Right lobe of liver (tissue), 4 donors: Measurements from ENCODE around the gene COL27A1.

Experiments used
- CTCF ChIP-seq, 4 donors: fragments of 200-600 bp in 3 of 4; fragments of 450-650 bp in 1 of 4; IDR thresholded peaks; one replicate each; pipeline versions ENCODE4 v1.5.1 to v1.8.0; 2016 to 2022; ENCODE audit warnings: antibody characterized with exemption in 4 of 4, mild to moderate bottlenecking in 2 of 4
- POLR2A ChIP-seq: fragments of 450-650 bp; IDR thresholded peaks from one replicate; pipeline ENCODE4 v1.6.1; 2017; ENCODE audit warnings: antibody characterized with exemption, mild to moderate bottlenecking
- donor health status: DM: no; HTN: no; CAD: no.
- donor health status: DM: no; HTN: no; CAD: no.
- donor health status: DM: no; HTN: yes; CAD: no.

- TF ChIP-seq POLR2A (no peak), CTCF (IDR thresholded peaks at IDR 0.05) (no peak)
These were observed 200.5 kb downstream of the COL27A1 start for GRCh38 chr9:114355821-114356220.
